IPS-11a (cell line): Measurements from ENCODE around the gene EGFL8.
"Not testable (repeated sequence)": the region's sequence is repeated elsewhere in the genome, so short reads cannot be mapped to it uniquely, and the experiment has no call there.

Source experiments
- H3K4me3 ChIP-seq: one replicate; pipeline ENCODE4 v1.5.1; 2013; ENCODE audit warnings: low read depth, low read length, control low read depth

Gene EGFL8

DNA sequence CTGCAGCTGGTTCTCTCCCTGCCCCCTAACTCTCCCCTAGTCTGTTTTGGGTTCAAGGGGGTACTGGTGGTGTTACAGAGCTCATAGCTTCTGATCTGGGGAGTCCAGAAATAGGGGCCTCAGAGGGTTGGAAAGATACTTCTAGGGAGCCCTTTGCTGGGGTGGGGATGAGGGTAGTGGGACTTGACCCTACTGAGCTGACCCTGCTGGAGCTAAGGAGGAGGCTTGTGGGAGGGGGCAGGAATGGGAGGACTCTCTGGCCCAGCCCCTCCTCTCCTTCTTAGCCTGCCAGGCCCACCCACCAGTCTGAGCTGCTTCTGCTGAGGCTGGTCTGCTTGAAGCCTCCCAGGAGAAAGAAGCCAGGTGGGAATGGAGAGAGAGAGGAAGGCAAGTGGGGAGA is at the start of gene EGFL8:
Gene EGFL8 (plus strand): TSS at position 301 of the 400 bp plus-strand sequence. CDS start 1,571 bp downstream, outside the sequence.
- H3K4me3 ChIP-seq, result no peak within 1 kb of the TSS

DNA sequence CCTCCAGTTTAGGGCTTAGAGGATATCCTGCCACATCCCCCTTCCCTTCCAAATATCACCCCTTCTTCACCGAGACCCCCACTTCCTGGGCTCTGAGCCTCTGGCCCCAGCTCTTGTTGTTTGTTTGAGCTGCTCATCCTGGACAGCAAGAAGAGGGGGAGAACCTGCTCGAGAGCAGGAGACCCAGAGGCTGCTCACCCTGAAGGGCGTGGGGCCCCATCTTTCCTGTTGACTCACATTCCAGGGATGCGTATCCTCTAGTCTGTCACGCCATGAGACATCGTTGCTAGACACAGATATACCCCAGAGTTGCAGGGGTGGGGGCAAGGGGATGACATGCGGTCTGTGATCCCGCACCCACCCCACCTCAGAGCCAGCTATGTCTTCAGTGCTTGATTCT is 49.6 kb upstream of the EGFL8 start:
- no peak overlapping the region for H3K4me3 ChIP-seq

DNA sequence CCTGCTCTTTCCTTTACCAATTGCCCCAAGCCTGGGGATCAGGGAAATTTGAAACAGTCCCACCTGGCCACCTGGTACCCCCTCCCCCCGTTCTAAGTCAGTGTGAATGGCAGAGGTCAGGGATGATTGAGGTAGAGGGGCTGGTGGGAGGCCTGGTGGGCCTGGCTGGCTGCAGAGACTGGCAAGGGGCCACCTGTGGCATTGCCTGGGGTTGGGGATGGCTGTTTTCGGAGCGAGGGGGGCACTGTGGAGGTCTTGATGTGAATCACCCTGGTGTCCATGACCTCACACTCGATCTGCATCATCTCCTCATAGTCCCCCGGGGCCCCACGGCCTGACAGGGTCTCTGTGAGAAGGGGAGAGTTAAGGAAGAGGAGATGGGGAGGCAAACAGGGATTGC is 48.8 kb upstream of the EGFL8 start:
- no peak overlapping the region for H3K4me3 ChIP-seq

DNA sequence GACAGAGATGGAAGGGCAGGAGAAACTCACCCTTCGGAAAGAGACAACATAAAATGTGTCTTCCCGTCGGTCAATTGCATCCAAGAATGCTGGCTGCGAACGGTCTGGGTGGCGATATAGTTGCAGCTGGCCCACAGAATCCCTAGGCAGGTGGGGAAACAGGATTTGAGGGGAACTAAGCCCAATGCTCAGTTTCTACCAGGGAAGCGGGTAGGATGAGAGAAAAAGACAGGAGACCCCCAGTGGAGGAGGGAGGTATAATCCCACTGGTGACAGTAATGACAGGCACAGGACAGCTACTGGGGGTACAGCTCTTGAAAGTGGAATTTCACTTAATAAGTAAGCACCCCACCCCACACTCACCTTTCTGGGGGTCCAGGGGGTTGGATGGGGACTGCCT is 47.7 kb upstream of the EGFL8 start:
- H3K4me3 ChIP-seq, result no peak overlapping the region

DNA sequence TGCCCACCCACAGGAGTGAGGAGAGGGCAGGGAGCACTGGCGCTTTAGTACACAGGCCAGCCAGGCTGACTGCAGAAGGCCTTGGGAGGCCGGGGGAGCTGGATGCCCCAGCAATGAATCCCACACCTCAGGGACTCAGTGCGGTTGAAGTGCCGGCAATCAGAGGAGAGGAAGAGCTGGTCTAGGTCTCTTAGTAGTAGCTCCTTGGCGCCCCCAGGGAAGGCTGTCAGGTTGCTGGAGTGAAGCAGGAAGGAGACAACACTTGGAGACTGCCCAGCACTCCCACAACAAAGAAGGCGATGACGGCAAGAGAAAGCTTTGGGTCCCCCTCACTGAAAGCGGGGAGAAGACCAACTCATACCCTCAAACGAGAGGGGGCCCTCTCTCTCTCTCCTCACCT is 46.9 kb upstream of the EGFL8 start:
- no peak overlapping the region for H3K4me3 ChIP-seq

DNA sequence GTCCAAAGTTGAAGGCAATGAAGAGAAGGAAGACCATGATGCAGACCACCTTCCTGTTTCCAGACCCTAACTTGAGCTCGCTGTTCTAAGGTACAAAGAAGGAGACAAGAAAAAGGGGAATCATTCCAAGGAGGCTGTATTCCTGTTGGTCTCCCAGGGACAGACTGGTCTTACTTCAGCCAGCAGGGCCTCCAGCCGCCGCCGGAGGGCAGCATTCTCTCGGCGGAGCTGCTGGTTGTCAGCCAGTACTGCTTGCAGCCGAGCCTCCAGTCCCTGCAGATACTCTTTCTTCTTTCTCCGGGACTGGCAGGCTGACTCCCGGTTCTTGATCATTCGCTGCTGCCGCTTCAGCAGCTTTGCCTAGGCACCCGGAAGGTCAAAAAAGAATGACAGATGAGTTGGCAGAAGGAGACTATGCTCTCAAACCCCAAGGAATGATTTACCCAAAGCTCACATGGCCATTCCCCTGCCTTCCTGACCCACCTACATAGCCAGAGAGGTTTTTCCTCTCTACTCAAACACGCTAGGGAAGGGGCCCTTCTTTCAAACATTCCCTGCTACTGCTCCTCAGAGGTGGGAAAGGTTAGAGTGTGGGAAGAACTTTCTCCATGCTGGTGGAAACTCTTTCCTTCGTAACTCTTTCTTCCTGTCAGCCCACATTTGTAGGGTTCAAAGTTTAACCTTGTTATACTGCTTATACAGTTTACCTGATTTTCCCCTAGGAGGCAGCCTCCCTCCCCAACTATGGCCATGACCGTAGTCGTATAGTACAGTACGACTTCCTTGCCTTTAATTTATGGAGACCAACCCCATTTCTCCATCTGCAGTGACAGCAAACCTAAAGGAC is 45.4 kb upstream of the EGFL8 start:
- H3K4me3 ChIP-seq, result no peak overlapping the region

DNA sequence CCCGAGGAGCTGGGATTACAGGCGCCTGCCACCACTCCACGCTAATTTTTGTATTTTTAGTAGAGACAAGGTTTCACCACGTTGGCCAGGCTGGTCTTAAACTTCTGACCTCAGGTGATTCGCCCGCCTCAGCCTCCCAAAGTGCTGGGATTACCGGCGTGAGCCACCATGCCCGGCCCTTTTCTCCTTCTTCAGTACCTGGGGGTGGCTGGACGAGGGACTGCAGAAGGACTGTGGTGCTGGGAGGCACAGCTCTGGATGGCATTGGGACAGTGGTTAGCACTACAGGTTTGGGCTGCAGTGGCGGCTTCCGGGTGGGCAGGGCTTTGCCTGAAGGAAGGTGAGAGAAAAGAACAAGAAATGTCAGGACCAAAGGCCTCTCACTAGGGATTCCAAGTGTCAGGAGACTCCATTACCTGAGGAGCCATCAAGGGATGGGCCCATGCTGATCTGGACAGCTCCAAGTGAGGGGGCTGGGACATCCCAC is 43.8 kb upstream of the EGFL8 start:
- H3K4me3 ChIP-seq, result no peak overlapping the region

DNA sequence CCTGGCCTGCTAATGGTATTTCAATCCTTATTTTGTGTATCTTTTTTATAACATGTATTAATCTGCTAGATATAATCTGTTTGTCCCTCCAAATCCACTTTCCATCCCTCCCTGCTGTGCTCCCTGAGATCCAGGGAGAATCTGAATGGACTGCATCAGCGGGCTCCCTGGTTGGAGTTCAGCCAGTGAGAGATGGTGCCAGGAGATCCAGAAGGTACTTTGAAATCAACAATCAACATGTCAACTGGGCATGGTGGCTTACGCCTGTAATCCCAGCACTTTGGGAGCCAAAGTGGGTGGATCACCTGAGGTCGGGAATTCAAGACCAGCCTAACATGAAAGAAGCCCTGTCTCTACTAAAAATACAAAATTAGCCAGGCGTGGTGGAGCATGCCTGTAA is 40.7 kb upstream of the EGFL8 start:
- H3K4me3 ChIP-seq, result no peak overlapping the region

DNA sequence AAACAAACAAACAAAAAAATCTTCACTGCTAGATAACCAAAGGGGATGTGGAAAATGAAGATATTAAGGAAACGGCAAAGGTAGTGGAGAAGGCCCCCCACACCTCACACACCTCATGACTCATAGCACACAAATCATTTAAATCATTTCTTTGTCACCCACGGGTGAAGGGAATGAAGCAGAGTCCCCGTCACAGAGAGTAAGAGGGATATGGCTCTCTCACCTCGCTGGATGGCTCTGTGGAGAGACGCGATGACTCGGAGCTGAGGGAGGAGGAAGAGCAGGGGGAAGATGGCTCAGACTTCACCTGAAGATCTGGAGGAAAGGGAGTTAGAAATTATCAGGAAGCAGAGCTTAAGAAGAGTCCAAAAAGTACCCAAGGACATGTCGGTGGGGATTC is 37.5 kb upstream of the EGFL8 start:
- peak overlapping the region; percentile 92 for H3K4me3 ChIP-seq

DNA sequence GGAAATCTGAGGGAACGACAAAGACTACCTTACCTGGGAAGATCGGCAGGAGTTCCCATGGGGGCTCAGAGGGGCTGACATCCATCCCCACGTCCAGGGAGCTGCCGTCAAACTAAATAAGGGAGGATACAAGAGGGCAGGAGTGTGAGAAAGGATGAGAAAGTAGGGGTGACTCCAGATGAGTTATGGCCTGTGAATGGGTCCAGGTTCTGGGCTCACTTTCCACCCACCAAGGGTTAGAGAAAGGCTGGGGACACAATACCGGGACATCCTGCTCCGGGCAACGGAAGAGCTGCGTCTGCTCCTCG is 37.0 kb upstream of the EGFL8 start:
- H3K4me3 ChIP-seq, result peak overlapping the region; percentile 92

DNA sequence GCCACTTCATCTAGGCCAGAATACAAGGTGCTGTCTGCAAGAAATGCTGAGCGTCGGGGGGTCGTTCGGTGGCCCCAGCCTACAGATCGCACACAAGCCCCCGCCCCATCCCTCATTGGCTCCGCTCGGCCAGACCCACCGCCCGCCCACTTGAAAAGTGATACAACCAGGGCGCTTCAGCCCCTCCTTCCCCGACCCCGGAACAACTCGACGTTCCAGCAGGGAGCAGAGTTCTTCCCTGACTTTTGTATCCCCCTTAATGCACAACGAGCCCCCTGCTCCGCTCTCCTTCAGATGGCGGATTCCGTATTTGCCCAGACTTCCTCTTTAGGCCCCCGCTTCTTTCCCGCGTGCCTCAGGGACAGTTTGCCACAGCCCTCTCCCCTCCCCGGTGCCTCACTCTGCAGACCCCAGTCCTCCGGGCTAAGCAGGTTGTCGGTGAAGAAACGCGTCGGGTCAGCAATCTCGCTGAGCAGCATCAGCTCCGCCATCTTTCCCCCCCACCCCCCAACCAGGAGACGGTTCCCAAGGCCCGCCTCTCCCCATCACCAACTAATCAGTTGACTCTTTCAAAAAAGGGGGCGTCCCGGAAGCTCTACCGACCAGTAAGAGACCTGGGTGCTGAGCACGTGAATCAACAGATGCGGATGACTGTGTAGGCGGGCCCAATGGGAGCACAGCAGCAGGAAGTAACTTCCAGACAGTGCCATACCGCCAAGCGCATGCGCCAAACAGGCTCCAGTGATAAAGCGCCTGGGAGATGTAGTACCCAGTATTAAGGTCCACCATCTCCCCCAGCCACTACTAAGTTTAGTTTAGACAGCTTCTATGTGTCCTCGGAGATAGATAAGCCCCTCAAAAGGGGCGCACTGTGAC is 36.4 kb upstream of the EGFL8 start, which contains the start of gene ATF6B:
Gene ATF6B (minus strand): TSS at position 530 of the 876 bp plus-strand sequence. CDS start 39 bp downstream, at position 491.
- peak within 1 kb of the TSS; percentile 92 for H3K4me3 ChIP-seq

DNA sequence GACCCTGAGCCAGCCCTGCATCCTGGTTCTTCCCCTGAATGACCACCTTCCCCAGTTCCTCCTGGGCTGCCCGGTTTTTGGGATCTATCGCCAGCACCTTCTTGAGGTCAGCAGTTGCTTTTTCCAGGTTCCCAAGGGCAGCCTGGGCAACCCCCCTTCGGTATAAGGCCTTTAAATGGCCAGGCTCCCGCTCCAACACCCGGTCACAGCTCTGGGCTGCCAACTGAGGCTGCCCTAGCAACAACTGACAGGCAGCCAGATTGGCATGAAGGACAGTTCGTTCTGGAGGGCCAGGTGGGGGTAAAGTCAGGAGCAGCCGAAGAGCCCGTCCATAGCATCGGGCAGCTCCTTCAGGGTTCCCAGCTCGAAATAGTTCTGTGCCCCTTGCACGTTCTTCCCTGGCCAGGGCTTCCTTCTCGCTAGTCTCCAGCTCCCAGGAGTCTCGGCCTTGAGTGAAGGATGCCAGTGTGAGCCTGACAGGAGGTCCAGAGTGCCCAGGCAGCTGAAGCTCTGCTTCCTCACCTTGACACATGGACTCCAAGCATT is 35.6 kb upstream of the EGFL8 start:
- no peak overlapping the region for H3K4me3 ChIP-seq

DNA sequence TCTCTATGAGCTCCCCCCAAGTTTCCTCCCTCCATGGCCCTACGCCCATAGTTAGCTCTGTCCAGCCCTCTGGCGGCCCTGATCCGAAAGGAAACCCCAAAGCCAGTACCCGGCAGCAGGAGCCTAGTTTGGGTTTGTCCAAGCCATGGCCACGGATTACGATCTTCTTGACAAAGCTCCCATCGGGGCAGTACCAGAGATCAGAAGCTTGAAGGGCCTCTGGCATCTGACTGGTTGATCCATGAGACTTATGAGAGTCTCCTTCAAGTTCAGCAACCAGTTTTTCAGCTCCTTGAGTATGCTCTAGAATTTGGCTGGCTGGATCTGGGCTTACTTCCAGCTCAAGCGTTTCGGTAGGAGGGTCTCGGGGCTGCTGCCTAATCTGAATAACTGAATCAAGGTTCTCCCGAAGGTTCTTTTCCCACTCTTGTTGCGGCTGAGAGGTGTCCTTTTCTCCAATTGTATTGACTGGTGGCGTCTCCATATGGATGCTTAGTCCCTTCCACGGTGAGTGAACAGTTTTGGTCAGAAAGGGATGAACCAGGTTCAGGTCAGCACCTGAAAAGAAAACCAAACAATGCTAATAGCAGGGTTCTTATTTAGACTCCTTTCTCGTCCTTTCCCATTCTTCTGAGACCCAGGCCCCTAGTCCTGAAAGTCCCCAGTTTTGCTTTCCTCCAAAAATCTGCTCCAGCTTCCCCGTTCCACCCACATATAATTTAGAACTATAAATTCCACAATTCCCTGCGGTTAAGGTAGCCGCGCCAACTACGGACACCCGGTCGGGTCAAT is 34.9 kb upstream of the EGFL8 start:
- peak overlapping the region; percentile 63 for H3K4me3 ChIP-seq

DNA sequence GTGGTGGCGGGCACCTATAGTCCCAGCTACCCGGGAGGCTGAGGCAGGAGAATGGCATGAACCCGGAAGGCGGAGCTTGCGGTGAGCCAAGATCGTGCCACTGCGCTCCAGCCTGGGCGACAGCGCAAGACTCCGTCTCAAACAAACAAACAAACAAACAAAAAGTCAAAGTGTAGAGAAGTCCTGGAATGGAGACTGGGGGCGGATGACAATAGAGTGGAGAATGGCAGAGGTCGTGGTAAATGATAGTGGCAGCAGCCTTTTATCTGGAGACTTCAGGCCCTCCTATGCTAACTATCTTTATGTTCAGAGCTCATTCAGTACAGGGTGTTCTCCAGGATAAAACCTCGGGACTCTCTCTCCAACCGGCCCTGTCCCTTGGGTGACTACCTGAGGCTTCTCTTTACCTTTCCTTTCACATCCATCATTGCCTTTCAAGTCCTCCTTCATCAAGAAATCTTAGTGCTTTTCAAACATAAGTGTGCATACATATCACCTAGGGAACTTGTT is 32.9 kb upstream of the EGFL8 start:
- H3K4me3 ChIP-seq, result no peak overlapping the region

DNA sequence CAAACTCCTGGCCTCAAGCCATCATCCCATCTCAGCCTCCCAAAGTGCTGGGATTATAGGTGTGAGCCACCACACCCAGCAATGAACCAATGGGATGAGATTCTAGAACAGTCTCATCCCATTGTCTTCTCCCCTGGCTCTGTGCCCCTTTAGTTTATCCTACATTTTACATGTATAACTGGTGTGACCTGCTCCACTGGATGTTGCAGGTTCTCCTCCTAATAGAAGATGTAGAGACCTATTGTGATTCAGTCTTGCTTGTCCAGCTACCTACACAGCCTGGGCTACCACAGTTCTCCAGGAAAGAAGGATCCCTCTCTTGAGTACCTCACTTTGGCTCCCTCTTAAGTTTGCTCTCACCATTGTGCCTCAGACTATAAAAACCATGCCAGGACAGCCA is 32.3 kb upstream of the EGFL8 start:
- H3K4me3 ChIP-seq, result no peak overlapping the region

DNA sequence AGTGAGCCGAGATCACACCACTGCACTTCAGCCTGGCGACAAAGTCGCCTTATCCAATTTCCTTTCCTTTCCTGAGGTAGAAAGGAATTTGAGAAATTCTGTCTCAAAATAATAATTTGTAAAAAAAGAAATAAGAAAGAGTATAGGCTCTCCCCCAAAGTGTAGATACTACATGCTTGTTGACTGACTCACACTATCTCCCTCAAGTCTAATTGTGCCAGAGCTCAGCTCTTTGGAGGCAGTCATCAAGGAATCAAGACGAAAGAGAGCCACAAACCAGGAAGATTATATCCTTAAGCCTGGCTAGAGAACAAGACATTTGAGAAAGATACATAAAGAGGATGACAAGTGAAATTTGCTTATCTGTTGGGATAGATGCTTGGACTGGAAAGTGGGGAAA is 30.6 kb upstream of the EGFL8 start:
- no peak overlapping the region for H3K4me3 ChIP-seq

DNA sequence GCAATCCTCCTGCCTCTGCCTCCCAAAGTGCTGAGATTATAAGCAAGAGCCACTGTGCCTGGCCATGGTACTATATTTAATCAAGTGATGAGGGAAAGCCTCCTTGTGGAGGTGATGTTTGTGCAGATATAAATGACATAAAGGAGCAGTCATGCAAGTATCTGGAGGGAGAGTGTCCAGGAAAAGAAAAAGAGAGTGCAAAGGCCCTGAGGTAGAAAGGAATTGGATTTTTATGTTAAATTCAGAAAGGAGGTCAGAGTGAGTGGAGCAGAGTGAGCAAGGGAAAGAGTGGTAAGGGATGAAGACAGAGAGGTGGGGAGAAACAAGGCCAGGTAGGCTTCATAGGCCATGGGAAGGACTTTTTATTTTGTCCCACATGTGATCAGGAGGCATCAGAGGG is 26.9 kb upstream of the EGFL8 start:
- no peak overlapping the region for H3K4me3 ChIP-seq

DNA sequence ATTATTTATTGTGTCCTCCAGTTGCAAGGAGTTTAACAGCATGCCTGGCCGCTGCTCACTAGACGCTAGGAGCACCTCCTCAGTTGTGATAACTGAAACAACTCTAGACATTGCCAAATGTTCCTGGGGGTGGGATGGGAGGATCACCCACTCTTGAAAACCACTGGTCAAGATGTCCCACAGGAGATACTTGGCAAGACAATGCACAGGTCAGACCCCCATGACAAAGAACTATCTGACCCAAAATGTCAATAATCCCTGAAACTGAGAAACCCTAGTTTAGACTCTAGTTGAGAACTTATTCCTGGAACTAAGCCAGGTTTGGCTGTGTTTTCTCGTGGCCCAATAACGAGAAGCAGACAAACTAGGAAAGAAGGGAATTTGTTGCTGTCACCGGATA is 24.8 kb upstream of the EGFL8 start:
- H3K4me3 ChIP-seq, result no peak overlapping the region

DNA sequence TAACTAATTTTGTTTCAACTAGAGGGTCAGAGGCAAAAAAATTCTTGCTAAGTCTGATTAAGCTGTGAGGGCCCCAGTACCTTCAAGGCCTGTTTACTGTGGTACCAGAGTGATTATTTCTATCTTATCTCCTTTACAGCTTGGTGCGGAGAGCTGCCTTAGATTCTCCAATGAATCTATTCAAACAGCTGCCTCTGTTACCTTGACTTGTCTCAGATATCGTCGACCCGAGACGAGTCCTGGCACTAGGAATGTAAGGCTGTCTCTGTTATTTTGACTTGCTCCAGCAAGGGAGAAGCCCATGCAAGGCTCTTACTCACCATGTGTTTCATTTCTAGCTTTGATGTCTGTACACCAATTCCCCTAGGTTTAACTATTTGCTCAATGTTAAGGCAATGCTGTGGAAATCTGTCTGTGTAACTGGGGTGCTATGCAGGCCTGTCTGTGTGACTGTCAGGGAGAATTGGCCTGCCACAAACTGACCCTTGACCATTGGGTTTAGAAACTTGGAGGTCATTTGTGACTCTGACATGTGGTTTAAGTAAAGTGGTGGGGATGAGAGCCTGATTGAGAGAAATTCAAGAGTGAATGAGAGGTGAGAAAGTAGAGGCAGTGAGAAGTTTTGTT is 23.9 kb upstream of the EGFL8 start:
- no peak overlapping the region for H3K4me3 ChIP-seq

DNA sequence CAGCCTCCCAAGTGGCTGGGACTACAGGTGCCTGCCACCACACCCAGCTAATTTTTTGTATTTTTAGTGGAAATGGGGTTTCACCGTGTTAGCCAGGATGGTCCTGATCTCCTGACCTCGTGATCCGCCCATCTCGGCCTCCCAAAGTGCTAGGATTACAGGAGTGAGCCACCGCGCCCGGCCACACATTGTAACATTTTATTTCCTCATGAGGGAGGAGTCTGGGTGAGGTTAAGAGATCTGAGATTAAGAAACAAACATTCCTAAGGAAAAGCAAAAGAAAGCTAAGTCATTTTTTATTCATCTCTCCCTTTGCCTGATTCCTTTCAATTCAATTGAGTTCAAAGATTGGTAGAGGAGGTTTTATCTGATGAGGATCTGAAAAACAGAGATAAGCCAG is 20.2 kb upstream of the EGFL8 start:
- H3K4me3 ChIP-seq, result not testable (repeated sequence)
